ENCODE measurements around the gene HEMGN.

HEMGN gene, protein sequence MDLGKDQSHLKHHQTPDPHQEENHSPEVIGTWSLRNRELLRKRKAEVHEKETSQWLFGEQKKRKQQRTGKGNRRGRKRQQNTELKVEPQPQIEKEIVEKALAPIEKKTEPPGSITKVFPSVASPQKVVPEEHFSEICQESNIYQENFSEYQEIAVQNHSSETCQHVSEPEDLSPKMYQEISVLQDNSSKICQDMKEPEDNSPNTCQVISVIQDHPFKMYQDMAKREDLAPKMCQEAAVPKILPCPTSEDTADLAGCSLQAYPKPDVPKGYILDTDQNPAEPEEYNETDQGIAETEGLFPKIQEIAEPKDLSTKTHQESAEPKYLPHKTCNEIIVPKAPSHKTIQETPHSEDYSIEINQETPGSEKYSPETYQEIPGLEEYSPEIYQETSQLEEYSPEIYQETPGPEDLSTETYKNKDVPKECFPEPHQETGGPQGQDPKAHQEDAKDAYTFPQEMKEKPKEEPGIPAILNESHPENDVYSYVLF

DNA sequence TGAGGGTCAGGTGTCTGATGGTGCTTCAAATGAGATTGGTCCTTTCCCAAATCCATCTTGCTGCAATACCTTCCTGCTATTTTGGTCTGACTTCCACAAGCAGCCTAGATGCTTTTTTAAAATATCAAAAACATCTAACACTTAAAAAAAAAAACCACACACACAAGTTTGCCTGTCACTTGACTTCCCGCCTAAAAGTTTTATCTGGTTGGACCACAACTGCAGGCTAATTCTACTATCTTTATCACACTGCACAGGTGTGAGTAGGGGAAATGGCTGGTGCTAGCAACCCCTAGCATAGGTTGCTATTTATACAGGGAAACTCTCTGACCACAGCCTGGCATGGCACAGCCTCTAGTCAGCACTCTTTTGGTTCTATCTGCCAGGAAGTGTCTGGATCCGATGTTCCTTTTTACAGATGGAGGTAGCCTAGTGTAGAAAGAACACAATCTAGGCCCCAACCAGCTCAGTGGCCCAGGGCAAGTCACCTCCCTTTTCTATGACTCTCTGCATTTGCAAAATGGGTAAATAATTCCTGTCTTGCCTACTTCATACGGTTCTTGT is at the start of gene HEMGN:
Gene HEMGN (minus strand): TSS at position 92 of the 564 bp plus-strand sequence. CDS start 36 bp downstream, at position 56.
- no peaks in the 10 kb centered on the region for H3K36me3 ChIP-seq (ENCODE audit: insufficient read depth, low read length)
- peaks cover 4% of the 10 kb centered on the region; the same call in 1 of the 2 replicates for H3K4me1 ChIP-seq (ENCODE audit: insufficient read depth, low read length)
- H3K9ac ChIP-seq (ENCODE audit: low read depth, low read length), result no peak within 1 kb of the TSS
- H3K9me3 ChIP-seq (ENCODE audit: control insufficient read depth, insufficient read depth, low read length), result no peaks in the 10 kb centered on the region

DNA sequence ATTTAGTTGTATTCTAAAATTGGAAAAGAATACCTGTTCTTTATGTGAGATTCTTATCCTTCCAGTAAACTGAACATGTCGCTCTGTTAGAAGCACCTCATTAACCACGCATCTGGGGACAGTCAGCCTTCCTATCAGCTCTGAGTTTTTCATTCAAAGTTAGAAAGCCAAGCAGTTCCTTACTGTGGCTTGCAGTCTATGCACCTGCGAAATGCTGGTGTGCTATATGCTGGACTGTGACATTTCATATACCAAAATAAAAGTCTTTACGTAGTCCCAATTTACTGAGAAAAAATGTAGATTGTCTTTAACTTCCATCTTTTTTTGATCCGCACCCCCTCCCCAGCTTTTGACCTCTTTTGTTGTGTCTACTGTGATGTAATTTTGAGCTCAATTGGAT is 49.5 kb upstream of the HEMGN start:
- Histone ChIP-seq H3K4me1 (ENCODE audit: insufficient read depth, low read length) (peaks cover 15% of the 10 kb centered on the region; the same call in 1 of the 2 replicates), H3K9ac (ENCODE audit: low read depth, low read length) (no peak overlapping the region), H3K36me3 (ENCODE audit: insufficient read depth, low read length) (no peaks in the 10 kb centered on the region), H3K9me3 (ENCODE audit: control insufficient read depth, insufficient read depth, low read length) (peaks cover 3% of the 10 kb centered on the region; the same call in 1 of the 2 replicates)

DNA sequence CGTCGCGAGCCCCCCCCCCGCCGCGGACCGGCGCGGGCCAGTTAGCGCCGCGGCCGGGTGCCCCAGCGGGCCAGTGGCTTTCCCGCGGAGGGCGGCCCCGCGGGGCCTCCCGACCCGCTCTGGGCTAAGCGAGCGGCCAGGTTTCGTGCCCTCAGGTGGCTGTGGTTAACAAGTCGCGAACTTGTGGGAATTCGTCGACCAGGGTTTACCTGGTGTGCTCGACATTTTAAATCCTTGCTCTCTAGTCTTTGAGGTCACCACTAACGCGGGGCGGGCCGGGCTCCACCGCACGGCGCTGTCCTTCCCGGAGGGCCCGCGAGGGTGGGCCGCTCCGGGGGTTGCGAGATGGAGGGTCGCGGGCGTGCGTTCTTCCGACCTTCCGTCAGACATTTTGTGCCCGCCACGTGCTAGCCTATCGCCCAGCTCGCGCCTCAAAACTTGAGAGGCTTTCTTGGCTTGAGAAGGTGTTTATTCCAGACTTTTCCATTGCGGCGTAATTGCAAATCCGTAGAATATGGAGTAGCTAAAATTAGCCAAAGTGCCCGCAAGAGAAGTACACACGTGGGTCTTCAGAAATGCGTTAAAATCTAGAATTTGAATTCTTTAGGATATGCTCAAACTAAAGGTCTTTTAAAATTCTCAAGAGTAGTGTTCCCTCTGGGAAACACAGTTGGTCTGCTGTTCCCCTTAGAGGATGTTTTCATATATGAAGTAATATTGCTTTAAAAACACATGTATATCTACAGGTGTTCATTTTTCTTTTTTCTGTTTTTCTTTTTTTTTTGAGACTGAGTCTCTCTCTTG is 47.3 kb upstream of the HEMGN start:
- Histone ChIP-seq H3K9me3 (ENCODE audit: control insufficient read depth, insufficient read depth, low read length) (peaks cover 3% of the 10 kb centered on the region; the same call in 1 of the 2 replicates), H3K9ac (ENCODE audit: low read depth, low read length) (peak overlapping the region; percentile 67), H3K4me1 (ENCODE audit: insufficient read depth, low read length) (peaks cover 15% of the 10 kb centered on the region), H3K36me3 (ENCODE audit: insufficient read depth, low read length) (no peaks in the 10 kb centered on the region)

DNA sequence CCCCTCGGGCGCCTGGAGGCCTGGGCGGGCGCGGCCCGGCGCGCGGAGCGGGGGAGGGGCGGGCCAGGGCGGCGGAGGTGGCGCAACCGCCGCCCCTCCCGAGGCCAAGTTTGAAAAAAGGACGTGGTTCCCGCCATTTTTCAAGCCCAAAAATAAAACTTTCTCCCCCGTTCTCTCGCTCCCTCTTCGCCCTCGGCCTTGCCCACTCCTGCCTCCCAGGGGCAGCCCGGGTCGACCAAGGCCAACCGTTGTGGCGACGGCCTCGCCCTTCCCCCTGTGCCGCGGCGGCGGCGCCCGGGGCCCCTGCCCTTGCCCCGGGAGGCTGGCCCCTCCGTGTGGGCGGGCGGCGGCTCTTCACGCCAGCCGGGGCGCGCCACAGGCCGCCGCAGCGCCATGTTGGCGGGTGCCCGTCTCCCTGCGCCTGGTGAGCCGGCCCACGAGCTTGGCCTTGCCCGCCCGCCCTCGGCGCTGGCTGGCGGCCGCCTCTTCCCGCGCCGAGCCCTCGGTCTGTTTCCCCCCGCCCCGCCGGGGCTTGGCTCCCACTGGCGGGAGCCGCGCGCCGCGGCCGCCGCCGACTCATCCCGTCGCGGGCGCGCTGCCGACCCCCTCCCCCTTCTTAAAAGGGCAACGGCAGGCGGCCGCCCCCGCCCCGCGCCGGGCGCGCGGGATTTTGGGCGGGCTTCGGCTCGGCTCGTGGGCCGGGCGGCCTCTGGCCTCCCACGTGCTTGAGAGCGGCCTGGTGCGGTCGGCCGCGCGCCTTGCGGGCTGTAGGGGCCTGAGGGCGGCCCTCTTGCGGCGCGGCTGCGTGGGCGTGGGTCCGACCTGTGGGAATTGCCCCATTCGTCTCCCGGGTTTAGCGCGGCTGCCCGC is 46.5 kb upstream of the HEMGN start:
- peak overlapping the region; percentile 67 for H3K9ac ChIP-seq (ENCODE audit: low read depth, low read length)
- H3K9me3 ChIP-seq (ENCODE audit: control insufficient read depth, insufficient read depth, low read length), result peaks cover 3% of the 10 kb centered on the region; the same call in 1 of the 2 replicates
- peaks cover 7% of the 10 kb centered on the region; the same call in 1 of the 2 replicates for H3K4me1 ChIP-seq (ENCODE audit: insufficient read depth, low read length)
- no peaks in the 10 kb centered on the region for H3K36me3 ChIP-seq (ENCODE audit: insufficient read depth, low read length)

DNA sequence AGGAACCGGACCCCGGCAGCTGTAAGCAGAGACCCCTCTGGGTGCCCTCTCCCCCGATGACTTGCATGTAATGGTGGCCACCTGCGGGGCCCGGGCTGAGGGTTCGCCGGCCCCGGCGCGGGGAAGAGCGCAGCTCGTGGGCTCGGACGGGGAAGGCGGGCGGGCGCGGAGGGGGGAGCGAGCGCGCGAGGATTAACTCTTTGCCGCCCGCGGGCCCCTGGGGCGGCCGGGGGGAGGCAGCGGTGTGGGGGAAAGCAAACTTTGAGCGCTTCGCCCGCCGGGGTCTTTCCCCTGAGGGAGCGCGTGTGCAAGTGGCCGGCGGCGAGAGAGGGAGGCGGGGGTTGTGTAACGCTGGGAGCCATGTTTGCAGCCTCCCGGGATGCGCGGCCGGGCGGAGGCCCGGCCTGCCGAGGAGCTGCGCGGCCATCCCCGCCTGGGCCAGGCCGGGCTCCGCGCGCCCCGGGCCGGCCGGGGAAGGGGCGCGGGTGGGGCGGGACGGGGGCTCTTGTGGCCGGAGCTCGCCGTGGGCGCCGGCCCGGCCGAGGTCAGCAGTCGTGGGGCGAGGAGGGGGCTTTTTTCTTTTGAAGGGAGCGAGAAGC is 45.7 kb upstream of the HEMGN start:
- no peaks in the 10 kb centered on the region for H3K36me3 ChIP-seq (ENCODE audit: insufficient read depth, low read length)
- peak overlapping the region; percentile 67 for H3K9ac ChIP-seq (ENCODE audit: low read depth, low read length)
- peaks cover 7% of the 10 kb centered on the region; the same call in 1 of the 2 replicates for H3K4me1 ChIP-seq (ENCODE audit: insufficient read depth, low read length)
- peaks cover 3% of the 10 kb centered on the region; the same call in 1 of the 2 replicates for H3K9me3 ChIP-seq (ENCODE audit: control insufficient read depth, insufficient read depth, low read length)

DNA sequence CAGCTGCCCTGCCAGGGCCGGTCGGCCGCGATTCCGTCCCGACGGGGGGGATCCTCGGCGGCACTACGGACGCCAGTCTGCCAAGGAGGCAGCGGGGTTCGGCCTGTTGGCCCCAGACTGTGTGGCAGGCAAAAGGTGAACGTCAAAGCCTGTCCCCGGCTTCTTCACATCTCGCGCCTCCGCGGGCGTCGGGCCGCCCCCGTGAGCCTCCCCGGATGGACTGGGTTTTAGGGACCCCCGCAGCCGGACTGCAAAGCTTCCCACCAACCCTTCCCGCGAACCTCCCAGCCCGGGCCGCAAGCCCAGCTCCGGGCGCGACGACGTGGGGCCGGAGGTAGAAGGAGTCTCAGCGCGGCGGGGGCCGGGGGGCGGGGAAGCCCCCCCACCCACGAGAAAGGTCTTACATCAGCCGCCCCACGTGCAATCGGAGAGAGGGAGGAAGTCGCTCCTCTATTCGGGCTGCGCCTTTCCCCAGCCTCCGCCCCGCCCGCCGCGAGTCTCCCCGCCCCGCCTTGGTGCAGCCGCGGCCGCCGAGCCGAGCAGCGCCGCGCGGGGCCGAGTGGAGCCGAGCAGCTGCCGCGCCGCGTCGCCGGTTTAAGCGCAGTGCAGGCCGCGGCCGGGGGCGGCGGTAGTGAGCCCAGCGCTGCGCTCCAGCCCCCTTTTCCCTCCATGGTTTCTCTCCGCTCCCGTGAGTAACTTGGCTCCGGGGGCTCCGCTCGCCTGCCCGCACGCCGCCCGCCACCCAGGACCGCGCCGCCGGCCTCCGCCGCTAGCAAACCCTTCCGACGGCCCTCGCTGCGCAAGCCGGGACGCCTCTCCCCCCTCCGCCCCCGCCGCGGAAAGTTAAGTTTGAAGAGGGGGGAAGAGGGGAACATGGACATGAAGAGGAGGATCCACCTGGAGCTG is 45.0 kb upstream of the HEMGN start, which contains the start of gene ANP32B:
Gene ANP32B (plus strand): TSS at position 659 of the 906 bp plus-strand sequence. CDS start 215 bp downstream, at position 874.
- H3K4me1 ChIP-seq (ENCODE audit: insufficient read depth, low read length), result peaks cover 7% of the 10 kb centered on the region; the same call in 1 of the 2 replicates

DNA sequence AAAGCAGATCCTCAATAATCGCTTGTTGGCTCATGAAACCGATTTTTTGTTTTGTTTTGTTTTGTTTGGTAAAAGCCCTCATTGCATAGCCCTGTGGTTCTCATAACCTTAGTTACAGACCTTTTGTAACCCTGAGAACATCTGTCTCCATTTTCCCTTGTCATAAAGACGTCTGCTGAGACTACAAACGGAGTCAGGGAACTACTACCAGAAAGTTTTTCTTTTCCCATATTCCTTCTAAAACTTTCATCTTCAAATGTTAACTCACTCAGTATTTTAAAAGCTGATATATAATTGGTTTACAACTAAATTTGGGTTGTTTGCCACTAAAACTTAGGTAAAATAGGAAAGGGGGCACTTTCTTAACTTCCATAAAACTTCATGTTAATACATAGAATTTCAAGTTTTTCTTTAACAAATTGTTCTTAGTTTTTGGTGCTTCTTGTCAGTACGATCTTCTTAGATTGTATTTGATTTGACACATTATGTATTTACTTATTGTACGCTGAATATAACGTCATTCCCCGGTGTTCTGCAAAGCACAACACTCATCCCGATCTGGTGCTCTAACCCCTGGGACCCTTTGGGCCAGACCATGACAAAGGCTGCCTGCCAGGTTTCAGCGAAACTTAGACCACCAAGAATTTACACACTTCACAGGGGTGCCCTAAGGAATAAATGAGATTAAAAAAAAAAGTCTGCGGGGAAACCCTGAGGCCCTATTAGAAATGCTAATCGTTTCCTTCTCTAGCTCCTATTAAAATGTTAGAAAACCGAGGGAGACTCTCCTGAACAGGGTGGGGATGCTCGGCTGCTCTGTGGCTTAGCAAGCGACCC is 44.1 kb upstream of the HEMGN start:
- Histone ChIP-seq H3K36me3 (ENCODE audit: insufficient read depth, low read length) (no peaks in the 10 kb centered on the region), H3K9ac (ENCODE audit: low read depth, low read length) (peak overlapping the region; percentile 67), H3K9me3 (ENCODE audit: control insufficient read depth, insufficient read depth, low read length) (peaks cover 3% of the 10 kb centered on the region; the same call in 1 of the 2 replicates), H3K4me1 (ENCODE audit: insufficient read depth, low read length) (peaks cover 7% of the 10 kb centered on the region; the same call in 1 of the 2 replicates)

More for the DNA sequence above, 45.0 kb upstream of the HEMGN start, which contains the start of gene ANP32B:
- Histone ChIP-seq H3K9me3 (ENCODE audit: control insufficient read depth, insufficient read depth, low read length) (peaks cover 3% of the 10 kb centered on the region; the same call in 1 of the 2 replicates), H3K36me3 (ENCODE audit: insufficient read depth, low read length) (no peaks in the 10 kb centered on the region), H3K9ac (ENCODE audit: low read depth, low read length) (peak within 1 kb of the TSS; percentile 67)

DNA sequence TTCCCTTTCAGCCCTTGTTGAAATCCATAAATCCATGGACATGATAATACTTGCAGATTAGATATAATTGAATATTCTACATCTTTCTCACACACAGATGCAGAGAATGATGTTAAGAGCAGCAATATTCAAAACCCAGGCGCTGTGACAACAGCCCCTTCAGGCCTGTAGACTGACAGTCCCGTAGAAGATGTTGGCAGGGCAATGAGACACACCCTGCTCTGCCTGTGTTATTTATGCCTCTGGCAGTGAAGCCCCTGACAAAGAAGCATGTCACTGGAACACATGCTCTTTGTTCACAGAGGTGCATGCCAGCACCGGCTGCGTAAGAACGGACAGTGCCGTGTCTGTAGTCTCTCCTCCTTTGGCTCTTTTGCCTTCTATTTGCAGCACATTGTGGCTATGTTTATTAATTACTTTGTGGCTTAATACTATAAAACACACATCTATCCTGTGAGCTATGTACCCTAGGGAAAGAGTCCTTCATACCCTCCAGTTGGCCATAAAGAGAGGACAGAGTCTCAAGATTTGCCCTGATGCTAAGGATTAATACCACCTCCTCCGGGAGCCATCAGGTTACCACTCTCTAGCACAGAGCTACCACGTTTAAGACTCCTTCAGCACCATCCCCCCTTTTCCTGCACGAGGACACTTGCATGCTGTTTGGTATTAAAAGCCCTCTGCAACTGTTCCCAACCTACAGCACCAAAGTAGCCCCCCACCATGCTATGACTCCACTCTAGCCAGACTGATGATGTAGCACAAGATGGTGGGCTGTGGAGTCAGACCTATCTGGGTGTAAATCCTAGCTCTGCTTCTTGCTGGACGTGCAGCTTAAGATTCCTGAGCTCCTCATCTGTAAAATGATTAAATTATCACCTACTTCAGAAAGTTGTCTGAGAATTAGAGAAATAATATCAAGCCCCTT is 43.2 kb upstream of the HEMGN start:
- peaks cover 4% of the 10 kb centered on the region; the same call in 1 of the 2 replicates for H3K4me1 ChIP-seq (ENCODE audit: insufficient read depth, low read length)
- peaks cover 3% of the 10 kb centered on the region; the same call in 1 of the 2 replicates for H3K9me3 ChIP-seq (ENCODE audit: control insufficient read depth, insufficient read depth, low read length)
- no peaks in the 10 kb centered on the region for H3K36me3 ChIP-seq (ENCODE audit: insufficient read depth, low read length)
- H3K9ac ChIP-seq (ENCODE audit: low read depth, low read length), result no peak overlapping the region

DNA sequence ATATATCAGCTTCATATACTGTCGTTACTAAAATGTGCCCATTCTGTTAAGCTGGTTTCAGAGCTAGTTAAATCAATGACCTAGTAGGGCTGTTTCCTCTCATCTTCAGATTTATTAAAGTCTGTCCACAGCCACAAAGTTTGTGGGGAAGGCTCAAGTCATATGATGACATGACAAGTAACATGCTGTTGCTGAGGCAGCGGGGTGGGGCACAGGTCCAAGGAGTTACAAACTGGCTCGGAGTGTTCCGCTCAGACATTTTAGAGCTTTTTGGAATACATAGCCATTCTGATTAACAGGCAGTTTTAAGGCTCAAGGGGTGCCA is 42.5 kb upstream of the HEMGN start:
- Histone ChIP-seq H3K4me1 (ENCODE audit: insufficient read depth, low read length) (peaks cover 4% of the 10 kb centered on the region; the same call in 1 of the 2 replicates), H3K9me3 (ENCODE audit: control insufficient read depth, insufficient read depth, low read length) (peaks cover under 1% of the 10 kb centered on the region; the same call in 1 of the 2 replicates), H3K36me3 (ENCODE audit: insufficient read depth, low read length) (no peaks in the 10 kb centered on the region), H3K9ac (ENCODE audit: low read depth, low read length) (no peak overlapping the region)

DNA sequence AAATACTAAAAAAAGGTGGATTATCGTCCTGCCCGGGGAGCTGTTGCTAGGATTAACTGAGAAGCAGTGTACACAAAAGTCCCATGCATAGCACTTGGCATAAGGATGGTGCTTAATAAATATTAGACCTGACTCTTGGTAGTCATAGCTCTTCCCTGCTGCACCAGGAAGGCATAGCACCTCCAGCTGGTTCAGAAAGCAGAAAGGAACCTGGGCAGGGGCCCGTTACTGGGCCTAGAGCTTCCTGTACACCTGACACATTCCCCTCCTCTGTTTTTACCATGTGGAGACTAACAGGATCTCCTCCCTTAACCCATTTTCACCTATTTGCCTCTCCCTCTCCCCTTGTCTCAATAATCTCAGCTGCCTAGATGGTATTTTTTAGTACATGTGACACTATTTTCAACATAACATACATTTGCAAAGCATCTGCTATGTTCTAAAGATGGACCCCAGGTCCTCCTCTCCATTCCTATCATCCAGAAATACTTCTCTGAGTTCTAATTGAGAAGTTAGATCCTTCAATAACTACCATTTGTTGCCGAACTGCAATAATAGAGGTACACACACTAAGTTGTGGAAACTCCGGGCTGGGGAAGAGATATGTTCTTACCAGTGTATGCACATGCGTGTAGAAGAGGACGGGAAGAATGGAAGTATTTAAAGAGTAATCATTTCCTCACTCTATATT is 42.0 kb upstream of the HEMGN start:
- H3K36me3 ChIP-seq (ENCODE audit: insufficient read depth, low read length), result no peaks in the 10 kb centered on the region
- H3K9ac ChIP-seq (ENCODE audit: low read depth, low read length), result no peak overlapping the region
- H3K4me1 ChIP-seq (ENCODE audit: insufficient read depth, low read length), result peaks cover 4% of the 10 kb centered on the region; the same call in 1 of the 2 replicates
- no peaks in the 10 kb centered on the region for H3K9me3 ChIP-seq (ENCODE audit: control insufficient read depth, insufficient read depth, low read length)
